Lung (tissue), 12 donors: ENCODE measurements around the gene CTTNBP2. TPM values are rescaled to one million over a fixed set of nuclear protein-coding genes. Genes with fewer than 3 reads are reported as not detected.
A peak's percentile ranks its signal among the peaks of the same experiment; 100 is the strongest.

Experiments
- ATAC-seq: fragments of 200-7000 bp; cut with Tn5 transposase; one replicate; pipeline ENCODE4 v1.9.1; 2020; ENCODE audit warnings: moderate number of reproducible peaks; ENCODE audit not compliant: insufficient read depth, low FRiP score
- DNase-seq, 3 donors: peaks; one replicate each; pipeline ENCODE4 v3.0.0-alpha.2; 2013 to 2017
- H3K27ac ChIP-seq, 2 donors: one replicate each; pipeline ENCODE4 v1.5.1; 2013; ENCODE audit warnings: mild to moderate bottlenecking in 2 of 2, moderate library complexity in 2 of 2, control low read depth in 1 of 2, inconsistent platforms in 1 of 2, low read depth in 1 of 2, low read length in 1 of 2
- H3K27me3 ChIP-seq, 3 donors: one replicate each; pipeline ENCODE4 v1.5.1; 2013; ENCODE audit warnings: low read length in 2 of 3; ENCODE audit not compliant: control insufficient read depth in 3 of 3, insufficient read depth in 3 of 3
- H3K36me3 ChIP-seq, 4 donors: one replicate each; pipeline ENCODE4 v1.5.1; 2013; ENCODE audit warnings: low read length in 4 of 4, mild to moderate bottlenecking in 1 of 4, moderate library complexity in 1 of 4; ENCODE audit not compliant: control insufficient read depth in 4 of 4, insufficient read depth in 4 of 4
- H3K4me1 ChIP-seq, 5 donors: one replicate each; pipeline ENCODE4 v1.5.1; 2013; ENCODE audit warnings: low read length in 5 of 5, mild to moderate bottlenecking in 2 of 5, moderate library complexity in 1 of 5; ENCODE audit not compliant: control insufficient read depth in 5 of 5, insufficient read depth in 5 of 5
- H3K4me3 ChIP-seq: one replicate; pipeline ENCODE4 v1.5.1; 2013; ENCODE audit warnings: mild to moderate bottlenecking, control low read depth, moderate library complexity
- H3K9ac ChIP-seq, 2 donors: one replicate each; pipeline ENCODE4 v1.5.1; 2013; ENCODE audit warnings: low read length in 2 of 2, control low read depth in 1 of 2; ENCODE audit not compliant: insufficient read depth in 1 of 2
- H3K9me3 ChIP-seq, 4 donors: one replicate each; pipeline ENCODE4 v1.5.1; 2013; ENCODE audit warnings: low read length in 3 of 4, mild to moderate bottlenecking in 1 of 4, moderate library complexity in 1 of 4; ENCODE audit not compliant: control insufficient read depth in 4 of 4, insufficient read depth in 3 of 4
- CTCF ChIP-seq: IDR thresholded peaks from 2 replicates; pipeline ENCODE4 v1.5.1; 2012; ENCODE audit warnings: mild to moderate bottlenecking; ENCODE audit errors: control extremely low read depth, extremely low read depth
- WGBS, 2 donors: extraction: QIAGEN DNeasy Blood & Tissue Kit; methylation state at CpG; one replicate each; pipeline ENCODE4 v1.1.7; 2013; 5-methylcytosine and 5-hydroxymethylcytosine counted together
- polyA plus RNA-seq, 2 donors: library from polyadenylated mRNA; stranded (reverse); fragments of 200-250 nt; gene quantifications; one replicate each; pipeline ENCODE4 v1.2.1, GENCODE V29; 2013
- total RNA-seq, 2 donors: library from RNA; depleted of rRNA in 1 of 2; stranded (reverse); fragments of >200 nt in 1 of 2; gene quantifications; one replicate each; pipeline ENCODE4 v1.2.1, GENCODE V29; 2014 to 2021
- donor health status: control.
- donor health status: control.
- donor health status: Bipolar disorder and iron deficiency.
- donor health status: healthy.
- donor health status: DM: yes; HTN: yes; CAD: no.

Gene CTTNBP2
- total and polyA plus RNA-seq, 4 donors, result 0.63 to 15.4 (median 2.4) TPM

- peaks cover 0 to 11% (median 0%) of the 10 kb centered on the region in 5 donors for H3K4me1 ChIP-seq
- 60 to 72% methylated on average over 5 of the region's 5 CpGs for WGBS, 2 donors
Measured at GRCh38 chr7:117682681-117683385, 190.4 kb downstream of the CTTNBP2 start.

GRCh38 chr7:117679120-117679519 is 194.1 kb downstream of the CTTNBP2 start:
- Histone ChIP-seq H3K36me3 (no peaks in the 10 kb centered on the region), H3K27me3 (no peaks in the 10 kb centered on the region), H3K4me1 (peaks cover 0 to 7% (median 0%) of the 10 kb centered on the region in 5 donors), H3K27ac (no peak overlapping the region), H3K4me3 (no peak overlapping the region), H3K9ac (no peak overlapping the region), H3K9me3 (no peaks in the 10 kb centered on the region)
- DNase-seq (no peak), ATAC-seq (no peak)
- WGBS, 2 donors, result 85 to 89% methylated on average over 3 of the region's 3 CpGs
- TF ChIP-seq CTCF, result no peak

More at GRCh38 chr7:117682681-117683385, 190.4 kb downstream of the CTTNBP2 start:
- no peak for DNase-seq
- TF ChIP-seq CTCF, result no peak
- H3K27me3 ChIP-seq, result no peaks in the 10 kb centered on the region
- no peak overlapping the region for H3K27ac ChIP-seq
- H3K36me3 ChIP-seq, result no peaks in the 10 kb centered on the region
- no peak overlapping the region for H3K9ac ChIP-seq
- no peak overlapping the region for H3K4me3 ChIP-seq
- peak; percentile 58 for ATAC-seq
- H3K9me3 ChIP-seq, result no peaks in the 10 kb centered on the region

GRCh38 chr7:117675497-117676435 is 197.5 kb downstream of the CTTNBP2 start:
- H3K4me3 ChIP-seq, result no peak overlapping the region
- no peaks in the 10 kb centered on the region for H3K27me3 ChIP-seq
- 70 to 74% methylated on average over 3 of the region's 3 CpGs for WGBS, 2 donors
- peak overlapping the region in 1 of 2 donors; percentile 31 for H3K27ac ChIP-seq
- DNase-seq (peak in 2 of 3 donors; percentile 17), ATAC-seq (no peak)
- no peaks in the 10 kb centered on the region for H3K36me3 ChIP-seq
- no peaks in the 10 kb centered on the region for H3K9me3 ChIP-seq
- H3K4me1 ChIP-seq, result peaks cover 0 to 15% (median 0%) of the 10 kb centered on the region in 5 donors
- no peak for TF ChIP-seq CTCF
- no peak overlapping the region for H3K9ac ChIP-seq
